A549 (cell line): Measurements from ENCODE around the gene TNRC6C. TPM values are rescaled to one million over a fixed set of nuclear protein-coding genes. Genes with fewer than 3 reads are reported as not detected.

Source experiments
- ATAC-seq, 2 experiments: fragments of 200-7000 bp in 1 of 2; fragments of >200 bp in 1 of 2; cut with Nextera tagmentation in 1 of 2; cut with Tn5 transposase in 1 of 2; 3 replicates each; pipeline versions ENCODE4 v1.8.0 to v1.9.1; 2018 to 2020; ENCODE audit warnings: mild to moderate bottlenecking in 1 of 2, moderate library complexity in 1 of 2
- CTCF ChIA-PET: fragments of 300-600 bp; sonication (Branson Sonifier 250); formaldehyde crosslinking; extraction: SDS; loops from one replicate; lab custom pipeline; 2021; ENCODE audit warnings: antibody characterized with exemption, inconsistent platforms; lab: Yijun Ruan, JAX
- POLR2A ChIA-PET: fragments of 350-600 bp; formaldehyde crosslinking; extraction: SDS; loops from one replicate; lab custom pipeline; 2021; ENCODE audit warnings: antibody characterized with exemption, inconsistent platforms; lab: Yijun Ruan, JAX
- DNase-seq, 2 experiments: peaks; one replicate each; pipeline versions ENCODE4 v3.0.0 to v3.0.0-alpha.2; 2011 to 2016; ENCODE audit warnings: low read depth in 1 of 2, low spot score in 1 of 2
- FAIRE-seq: peaks from 2 replicates; lab custom pipeline; 2011; peaks lifted over from hg19 to GRCh38; lab: Jason Lieb, UNC
- H3K27ac ChIP-seq, 2 experiments: fragments of >200 bp; sonication (Bioruptor Twin); formaldehyde crosslinking; 3 replicates each; pipeline ENCODE4 v1.5.1; 2016 to 2017
- H3K4me1 ChIP-seq: fragments of >200 bp; sonication (Bioruptor Twin); formaldehyde crosslinking; 3 replicates; pipeline ENCODE4 v1.6.1; 2016
- H3K4me2 ChIP-seq: fragments of >200 bp; sonication (Bioruptor Twin); formaldehyde crosslinking; 3 replicates; pipeline ENCODE4 v1.6.1; 2016
- H3K4me3 ChIP-seq: fragments of >200 bp; sonication (Bioruptor Twin); formaldehyde crosslinking; 3 replicates; pipeline ENCODE4 v1.5.1; 2016
- H3K9me3 ChIP-seq: fragments of >200 bp; sonication (Bioruptor Twin); formaldehyde crosslinking; 3 replicates; pipeline ENCODE4 v1.6.1; 2016
- CHD2 ChIP-seq: fragments of 150-350 bp; IDR thresholded peaks from 2 replicates; pipeline ENCODE4 v1.6.1; 2014; ENCODE audit warnings: low read length; ENCODE audit not compliant: partially characterized antibody
- EHMT2 ChIP-seq: fragments of 200-600 bp; sonication (generic); IDR thresholded peaks from 2 replicates; pipeline ENCODE4 v1.6.1; 2016; ENCODE audit warnings: antibody characterized with exemption, low read depth, mild to moderate bottlenecking, moderate library complexity
- EP300 ChIP-seq, 2 experiments: fragments of >200 bp; sonication (Bioruptor Twin); formaldehyde crosslinking; IDR thresholded peaks; 2 replicates in 1 of 2; 3 replicates in 1 of 2; pipeline ENCODE4 v1.6.1; 2016 to 2017
- ESRRA ChIP-seq: fragments of 150-350 bp; IDR thresholded peaks from 2 replicates; pipeline ENCODE4 v1.6.1; 2014; ENCODE audit warnings: mild to moderate bottlenecking, low read length, borderline replicate concordance
- FOSL2 ChIP-seq, 2 experiments: fragments of 450-650 bp in 1 of 2; fragments of >200 bp in 1 of 2; sonication (Bioruptor Twin) in 1 of 2; formaldehyde crosslinking; IDR thresholded peaks; 2 replicates each; pipeline versions ENCODE4 v1.5.0 to v1.6.1; 2016 to 2020; ENCODE audit warnings: mild to moderate bottlenecking in 1 of 2, moderate library complexity in 1 of 2
- GATA3 ChIP-seq: IDR thresholded peaks from 2 replicates; pipeline ENCODE4 v1.6.1; 2012; ENCODE audit warnings: borderline replicate concordance
- HDAC2 ChIP-seq: fragments of 200-600 bp; sonication (generic); IDR thresholded peaks from 2 replicates; pipeline ENCODE4 v1.6.1; 2016
- HOXB13 ChIP-seq: fragments of 250-450 bp; sonication (Bioruptor Pico); IDR thresholded peaks from 2 replicates; pipeline ENCODE4 v1.5.0; 2020; ENCODE audit warnings: low read depth, mild to moderate bottlenecking, moderate library complexity
- JUN ChIP-seq, 2 experiments: fragments of >200 bp; sonication (Bioruptor Twin); formaldehyde crosslinking; IDR thresholded peaks; 2 replicates in 1 of 2; 3 replicates in 1 of 2; pipeline ENCODE4 v1.6.1; 2016 to 2017
- KDM5A ChIP-seq: fragments of 200-600 bp; sonication (generic); IDR thresholded peaks from 2 replicates; pipeline ENCODE4 v1.6.1; 2016; ENCODE audit warnings: antibody characterized with exemption, mild to moderate bottlenecking
- MAFK ChIP-seq: fragments of 450-650 bp; IDR thresholded peaks from 2 replicates; pipeline ENCODE4 v1.6.1; 2014; ENCODE audit not compliant: partially characterized antibody
- MAZ ChIP-seq: fragments of 150-350 bp; IDR thresholded peaks from 2 replicates; pipeline ENCODE4 v1.6.1; 2014; ENCODE audit warnings: antibody characterized with exemption, low read depth, low read length, borderline replicate concordance
- MYC ChIP-seq: IDR thresholded peaks from 2 replicates; pipeline ENCODE4 v1.6.1; 2012; ENCODE audit warnings: mild to moderate bottlenecking, inconsistent platforms, low read length, improper control_type of control experiment, borderline replicate concordance
- NFE2L2 ChIP-seq: fragments of 150-350 bp; conservative IDR thresholded peaks from 2 replicates; pipeline ENCODE4 v1.6.1; 2014; ENCODE audit warnings: low read length
- NPAS2 ChIP-seq: fragments of 250-450 bp; sonication (Bioruptor Pico); IDR thresholded peaks from 2 replicates; pipeline ENCODE4 v1.8.0; 2022; ENCODE audit warnings: mild to moderate bottlenecking, moderate library complexity, borderline replicate concordance
- NR3C1 ChIP-seq: fragments of >200 bp; sonication (Bioruptor Twin); formaldehyde crosslinking; IDR thresholded peaks from 3 replicates; pipeline ENCODE4 v1.6.1; 2017
- POLR2A ChIP-seq: IDR thresholded peaks from 2 replicates; pipeline ENCODE4 v1.6.1; 2012; ENCODE audit warnings: mild to moderate bottlenecking, low read length
- SMC3 ChIP-seq: fragments of >200 bp; sonication (Bioruptor Twin); formaldehyde crosslinking; IDR thresholded peaks from 3 replicates; pipeline ENCODE4 v1.6.1; 2018; ENCODE audit warnings: inconsistent platforms
- SREBF2 ChIP-seq: fragments of 450-650 bp; IDR thresholded peaks from 2 replicates; pipeline ENCODE4 v1.6.1; 2014; ENCODE audit warnings: mild to moderate bottlenecking, moderate library complexity
- ZFP36 ChIP-seq: fragments of 450-650 bp; IDR thresholded peaks from 2 replicates; pipeline ENCODE4 v1.6.1; 2014; ENCODE audit warnings: borderline replicate concordance; ENCODE audit not compliant: partially characterized antibody
- WGBS: methylation state at CpG from one replicate; pipeline ENCODE4 v1.1.6; 2017; ENCODE audit errors: missing lambda C conversion rate; 5-methylcytosine and 5-hydroxymethylcytosine counted together
- polyA plus RNA-seq, 4 experiments: library from polyadenylated mRNA; depleted of rRNA in 3 of 4; stranded (reverse); fragments of >200 nt; fragmentation: RNase III in 1 of 4; extraction: RNeasy Plus Mini Kit Qiagen cat#74134 plus additional on column Dnase treatment in 1 of 4; gene quantifications; 2 replicates in 3 of 4; 3 replicates in 1 of 4; pipeline ENCODE4 v1.2.3, GENCODE V29; 2011 to 2017
- TF ChIP-seq, protein P1 (sequence below): IDR thresholded peaks from 2 replicates; pipeline ENCODE4 v1.6.1; 2012; ENCODE audit warnings: low read depth, borderline replicate concordance
- TF ChIP-seq, protein P2 (sequence below): fragments of >200 bp; sonication (Bioruptor Twin); formaldehyde crosslinking; IDR thresholded peaks from 3 replicates; pipeline ENCODE4 v1.5.1; 2016
- TF ChIP-seq, protein P3 (sequence below): fragments of 450-650 bp; IDR thresholded peaks from 2 replicates; pipeline ENCODE4 v1.6.1; 2014; ENCODE audit warnings: antibody characterized with exemption
- TF ChIP-seq, protein P4 (sequence below): IDR thresholded peaks from 2 replicates; pipeline ENCODE4 v1.6.1; 2012
- TF ChIP-seq, protein P5 (sequence below): fragments of 250-450 bp; sonication (Bioruptor Pico); IDR thresholded peaks from 2 replicates; pipeline ENCODE4 v1.5.0; 2021; ENCODE audit warnings: mild to moderate bottlenecking, moderate library complexity, borderline replicate concordance

TNRC6C gene
- polyA plus RNA-seq, 2 of the 4 experiments (the other 2 are of a cell fraction): 1.3 to 1.9 TPM

DNA sequence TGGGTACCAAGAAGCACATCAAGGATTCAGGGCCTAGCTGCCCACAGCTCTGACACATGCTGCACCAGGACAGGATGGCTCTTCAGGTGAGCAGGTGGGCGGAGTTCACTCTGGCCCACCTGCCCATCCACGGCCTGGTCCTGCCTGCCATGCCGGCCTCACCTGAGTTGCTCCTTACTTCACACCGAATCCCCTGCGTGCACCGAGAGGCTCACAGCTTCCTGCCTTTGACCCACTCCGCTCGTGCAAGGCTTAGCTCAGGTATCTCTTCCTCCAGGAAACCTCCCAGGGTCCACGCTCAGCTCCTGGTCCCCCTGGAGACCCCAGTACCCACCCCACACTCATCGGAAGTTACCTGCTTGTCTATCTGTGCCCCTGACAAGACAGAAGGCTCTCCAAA, 21.6 kb upstream of the TNRC6C start (continued):
- TF ChIP-seq ZFP36 (no peak), SREBF2 (no peak), MAFK (no peak), EHMT2 (no peak), HOXB13 (CRISPR knock-in tag) (no peak), KDM5A (no peak)
- TF ChIP-seq, protein P1, sequence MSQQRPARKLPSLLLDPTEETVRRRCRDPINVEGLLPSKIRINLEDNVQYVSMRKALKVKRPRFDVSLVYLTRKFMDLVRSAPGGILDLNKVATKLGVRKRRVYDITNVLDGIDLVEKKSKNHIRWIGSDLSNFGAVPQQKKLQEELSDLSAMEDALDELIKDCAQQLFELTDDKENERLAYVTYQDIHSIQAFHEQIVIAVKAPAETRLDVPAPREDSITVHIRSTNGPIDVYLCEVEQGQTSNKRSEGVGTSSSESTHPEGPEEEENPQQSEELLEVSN: no peak
- TF ChIP-seq, protein P2, sequence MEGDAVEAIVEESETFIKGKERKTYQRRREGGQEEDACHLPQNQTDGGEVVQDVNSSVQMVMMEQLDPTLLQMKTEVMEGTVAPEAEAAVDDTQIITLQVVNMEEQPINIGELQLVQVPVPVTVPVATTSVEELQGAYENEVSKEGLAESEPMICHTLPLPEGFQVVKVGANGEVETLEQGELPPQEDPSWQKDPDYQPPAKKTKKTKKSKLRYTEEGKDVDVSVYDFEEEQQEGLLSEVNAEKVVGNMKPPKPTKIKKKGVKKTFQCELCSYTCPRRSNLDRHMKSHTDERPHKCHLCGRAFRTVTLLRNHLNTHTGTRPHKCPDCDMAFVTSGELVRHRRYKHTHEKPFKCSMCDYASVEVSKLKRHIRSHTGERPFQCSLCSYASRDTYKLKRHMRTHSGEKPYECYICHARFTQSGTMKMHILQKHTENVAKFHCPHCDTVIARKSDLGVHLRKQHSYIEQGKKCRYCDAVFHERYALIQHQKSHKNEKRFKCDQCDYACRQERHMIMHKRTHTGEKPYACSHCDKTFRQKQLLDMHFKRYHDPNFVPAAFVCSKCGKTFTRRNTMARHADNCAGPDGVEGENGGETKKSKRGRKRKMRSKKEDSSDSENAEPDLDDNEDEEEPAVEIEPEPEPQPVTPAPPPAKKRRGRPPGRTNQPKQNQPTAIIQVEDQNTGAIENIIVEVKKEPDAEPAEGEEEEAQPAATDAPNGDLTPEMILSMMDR: no peak

DNA sequence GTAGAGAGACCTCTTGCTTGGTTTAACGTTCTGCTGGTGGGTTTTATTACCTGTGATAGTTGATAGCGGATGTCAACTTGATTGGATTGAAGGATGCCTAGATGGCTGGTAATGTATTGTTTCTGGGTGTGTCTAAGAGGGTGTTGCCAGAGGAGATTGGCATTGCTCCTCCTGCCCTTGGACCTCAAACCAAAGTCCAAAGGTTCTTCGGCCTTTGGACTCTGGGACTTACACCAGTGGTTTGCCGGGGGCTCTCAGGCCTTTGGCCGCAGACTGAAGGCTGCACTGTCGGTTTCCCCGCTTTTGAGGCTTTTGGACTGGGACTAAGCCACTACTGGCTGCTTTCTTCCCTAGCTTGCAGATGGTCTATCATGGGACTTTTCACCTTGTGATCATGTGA, 17.5 kb upstream of the TNRC6C start:
- CTCF ChIA-PET: interaction anchor here (0.8 to 2.0 kb wide), 2 partner anchors 17 to 22 kb away, joined by 4 read pairs; partner anchors contain the start of gene TNRC6C
- Histone ChIP-seq H3K4me2 (no peak overlapping the region), H3K27ac (no peak overlapping the region)
- 71% methylated on average over 7 of the region's 7 CpGs for WGBS
- TF ChIP-seq NR3C1: no peak
- TF ChIP-seq, protein P3, sequence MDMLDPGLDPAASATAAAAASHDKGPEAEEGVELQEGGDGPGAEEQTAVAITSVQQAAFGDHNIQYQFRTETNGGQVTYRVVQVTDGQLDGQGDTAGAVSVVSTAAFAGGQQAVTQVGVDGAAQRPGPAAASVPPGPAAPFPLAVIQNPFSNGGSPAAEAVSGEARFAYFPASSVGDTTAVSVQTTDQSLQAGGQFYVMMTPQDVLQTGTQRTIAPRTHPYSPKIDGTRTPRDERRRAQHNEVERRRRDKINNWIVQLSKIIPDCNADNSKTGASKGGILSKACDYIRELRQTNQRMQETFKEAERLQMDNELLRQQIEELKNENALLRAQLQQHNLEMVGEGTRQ: no peak
- no peak for TF ChIP-seq KDM5A
- TF ChIP-seq, protein P4, sequence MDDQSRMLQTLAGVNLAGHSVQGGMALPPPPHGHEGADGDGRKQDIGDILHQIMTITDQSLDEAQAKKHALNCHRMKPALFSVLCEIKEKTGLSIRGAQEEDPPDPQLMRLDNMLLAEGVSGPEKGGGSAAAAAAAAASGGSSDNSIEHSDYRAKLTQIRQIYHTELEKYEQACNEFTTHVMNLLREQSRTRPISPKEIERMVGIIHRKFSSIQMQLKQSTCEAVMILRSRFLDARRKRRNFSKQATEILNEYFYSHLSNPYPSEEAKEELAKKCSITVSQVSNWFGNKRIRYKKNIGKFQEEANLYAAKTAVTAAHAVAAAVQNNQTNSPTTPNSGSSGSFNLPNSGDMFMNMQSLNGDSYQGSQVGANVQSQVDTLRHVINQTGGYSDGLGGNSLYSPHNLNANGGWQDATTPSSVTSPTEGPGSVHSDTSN: no peak
- TF ChIP-seq GATA3: no peak
- TF ChIP-seq NPAS2 (CRISPR knock-in tag): no peak
- TF ChIP-seq HDAC2: no peak
- TF ChIP-seq POLR2A: no peak
- no peak for TF ChIP-seq FOSL2 (IDR thresholded peaks at IDR 0.05)
- no peak for TF ChIP-seq FOSL2 (CRISPR knock-in tag; IDR thresholded peaks at IDR 0.05)
- TF ChIP-seq, protein P5, sequence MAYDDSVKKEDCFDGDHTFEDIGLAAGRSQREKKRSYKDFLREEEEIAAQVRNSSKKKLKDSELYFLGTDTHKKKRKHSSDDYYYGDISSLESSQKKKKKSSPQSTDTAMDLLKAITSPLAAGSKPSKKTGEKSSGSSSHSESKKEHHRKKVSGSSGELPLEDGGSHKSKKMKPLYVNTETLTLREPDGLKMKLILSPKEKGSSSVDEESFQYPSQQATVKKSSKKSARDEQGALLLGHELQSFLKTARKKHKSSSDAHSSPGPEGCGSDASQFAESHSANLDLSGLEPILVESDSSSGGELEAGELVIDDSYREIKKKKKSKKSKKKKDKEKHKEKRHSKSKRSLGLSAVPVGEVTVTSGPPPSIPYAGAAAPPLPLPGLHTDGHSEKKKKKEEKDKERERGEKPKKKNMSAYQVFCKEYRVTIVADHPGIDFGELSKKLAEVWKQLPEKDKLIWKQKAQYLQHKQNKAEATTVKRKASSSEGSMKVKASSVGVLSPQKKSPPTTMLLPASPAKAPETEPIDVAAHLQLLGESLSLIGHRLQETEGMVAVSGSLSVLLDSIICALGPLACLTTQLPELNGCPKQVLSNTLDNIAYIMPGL: no peak
- TF ChIP-seq MYC: no peak
- TF ChIP-seq NFE2L2: no peak
- TF ChIP-seq CHD2: no peak
- no peak for TF ChIP-seq MAZ
- no peak for TF ChIP-seq SMC3
- no peak for TF ChIP-seq JUN (IDR thresholded peaks at IDR 0.05)
- no peak for TF ChIP-seq EP300 (IDR thresholded peaks at IDR 0.05)
- no peak for TF ChIP-seq ESRRA
- no peak for TF ChIP-seq SREBF2
- TF ChIP-seq, all 56 proteins: peak for 0
- no peaks in the 10 kb centered on the region for H3K4me1 ChIP-seq
- H3K9me3 ChIP-seq: no peaks in the 10 kb centered on the region
- POLR2A ChIA-PET: interaction anchor here (6.8 kb wide), 1 partner anchor 17 kb away, joined by 37 read pairs; the partner anchor contains the start of gene TNRC6C
- FAIRE-seq: no peak
- DNase-seq: no peak
- no peak for ATAC-seq
- H3K4me3 ChIP-seq: no peak overlapping the region
